ENCODE data around the gene PPP2R5C. TPM values are rescaled to one million over a fixed set of nuclear protein-coding genes. Genes with fewer than 3 reads are reported as not detected.
A peak's percentile ranks its signal among the peaks of the same experiment; 100 is the strongest.

The PPP2R5C gene
- total and polyA plus RNA-seq, 9 of the 15 experiments (the other 6 are each of a cell fraction or from before 2014, with no cell fraction given) = 284 to 617 (median 395) TPM

DNA sequence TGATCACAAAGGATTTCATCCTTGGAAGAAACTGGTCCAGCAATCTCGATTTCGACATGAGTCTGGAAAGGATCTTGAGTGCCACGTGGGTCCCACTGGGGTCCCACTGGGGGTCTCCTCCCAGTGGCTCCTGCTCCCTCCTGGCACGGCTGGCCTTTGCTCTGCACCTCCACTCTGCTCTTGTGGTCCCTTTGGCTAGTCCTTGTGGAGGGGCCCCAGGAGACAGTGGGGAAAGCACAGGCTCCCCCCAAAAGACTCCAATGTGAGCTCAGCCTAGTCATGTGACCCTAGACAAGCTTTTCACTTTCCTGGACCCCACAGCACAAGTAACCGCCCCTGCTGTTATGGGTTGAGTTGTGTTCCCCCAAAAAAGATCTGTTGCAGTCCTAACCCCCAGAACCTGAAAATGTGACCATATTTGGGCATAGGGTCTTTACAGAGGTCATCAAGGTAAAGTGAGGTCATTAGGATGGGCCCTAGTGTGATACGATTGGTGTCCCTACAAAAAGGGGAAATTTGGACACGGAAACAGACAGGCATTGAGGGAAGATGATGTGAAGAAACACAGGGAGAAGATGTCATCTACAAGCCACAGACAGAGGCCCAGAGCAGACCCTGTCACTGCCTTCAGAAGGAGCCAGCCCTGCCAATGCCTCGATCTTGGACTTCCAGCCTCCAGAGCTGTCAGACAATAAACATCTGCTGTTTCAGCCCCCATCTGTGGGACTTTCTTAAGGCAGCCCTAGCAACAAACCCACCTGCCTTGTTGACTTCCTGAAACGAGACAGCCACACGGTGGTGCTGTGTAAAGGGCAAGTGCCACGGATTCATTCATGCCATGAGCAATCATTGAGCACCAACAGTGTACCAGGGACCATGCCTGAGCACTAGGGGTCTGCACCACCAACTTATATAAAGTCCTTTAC, 23.8 kb upstream of the PPP2R5C start:
- DNase-seq (ENCODE audit: extremely low read depth in 1 of 4, low spot score in 3 of 4) = no peak
- no peak for ATAC-seq
- TF ChIP-seq SRF (CRISPR knock-in tag; IDR thresholded peaks at IDR 0.05) = peak in 1 of 2 experiments; percentile 62; a peak in 1 of 4 replicates
- no peak for TF ChIP-seq GATA2 (CRISPR knock-in tag; IDR thresholded peaks at IDR 0.05)
- no peak for TF ChIP-seq ZNF431 (CRISPR knock-in tag; IDR thresholded peaks at IDR 0.05)
- TF ChIP-seq, protein P1, sequence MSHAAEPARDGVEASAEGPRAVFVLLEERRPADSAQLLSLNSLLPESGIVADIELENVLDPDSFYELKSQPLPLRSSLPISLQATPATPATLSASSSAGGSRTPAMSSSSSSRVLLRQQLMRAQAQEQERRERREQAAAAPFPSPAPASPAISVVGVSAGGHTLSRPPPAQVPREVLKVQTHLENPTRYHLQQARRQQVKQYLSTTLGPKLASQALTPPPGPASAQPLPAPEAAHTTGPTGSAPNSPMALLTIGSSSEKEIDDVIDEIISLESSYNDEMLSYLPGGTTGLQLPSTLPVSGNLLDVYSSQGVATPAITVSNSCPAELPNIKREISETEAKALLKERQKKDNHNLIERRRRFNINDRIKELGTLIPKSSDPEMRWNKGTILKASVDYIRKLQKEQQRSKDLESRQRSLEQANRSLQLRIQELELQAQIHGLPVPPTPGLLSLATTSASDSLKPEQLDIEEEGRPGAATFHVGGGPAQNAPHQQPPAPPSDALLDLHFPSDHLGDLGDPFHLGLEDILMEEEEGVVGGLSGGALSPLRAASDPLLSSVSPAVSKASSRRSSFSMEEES (CRISPR knock-in tag; IDR thresholded peaks at IDR 0.05) = peak; percentile 6; the same call in 1 of the 2 replicates
- TF ChIP-seq, protein P2, sequence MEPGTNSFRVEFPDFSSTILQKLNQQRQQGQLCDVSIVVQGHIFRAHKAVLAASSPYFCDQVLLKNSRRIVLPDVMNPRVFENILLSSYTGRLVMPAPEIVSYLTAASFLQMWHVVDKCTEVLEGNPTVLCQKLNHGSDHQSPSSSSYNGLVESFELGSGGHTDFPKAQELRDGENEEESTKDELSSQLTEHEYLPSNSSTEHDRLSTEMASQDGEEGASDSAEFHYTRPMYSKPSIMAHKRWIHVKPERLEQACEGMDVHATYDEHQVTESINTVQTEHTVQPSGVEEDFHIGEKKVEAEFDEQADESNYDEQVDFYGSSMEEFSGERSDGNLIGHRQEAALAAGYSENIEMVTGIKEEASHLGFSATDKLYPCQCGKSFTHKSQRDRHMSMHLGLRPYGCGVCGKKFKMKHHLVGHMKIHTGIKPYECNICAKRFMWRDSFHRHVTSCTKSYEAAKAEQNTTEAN (CRISPR knock-in tag; IDR thresholded peaks at IDR 0.05) = no peak
- TF ChIP-seq TOE1 (IDR thresholded peaks at IDR 0.05; ENCODE audit: borderline replicate concordance) = no peak
- no peak for TF ChIP-seq TOE1 (CRISPR knock-in tag; IDR thresholded peaks at IDR 0.05; ENCODE audit: borderline replicate concordance, low read depth)
- TF ChIP-seq ELK3 (CRISPR knock-in tag; IDR thresholded peaks at IDR 0.05) = no peak
- TF ChIP-seq TSC22D4 (tag; IDR thresholded peaks at IDR 0.05) = no peak
- no peak for TF ChIP-seq MEF2D (tag; conservative IDR thresholded peaks at IDR 0.05; ENCODE audit: low read depth)
- no peak for TF ChIP-seq ZBTB17 (CRISPR knock-in tag; IDR thresholded peaks at IDR 0.05)
- TF ChIP-seq ZNF609 (CRISPR knock-in tag; IDR thresholded peaks at IDR 0.05; ENCODE audit: borderline replicate concordance) = no peak

More for the DNA sequence above, 23.8 kb upstream of the PPP2R5C start:
- H3K79me2 ChIP-seq (ENCODE audit: control insufficient read depth, insufficient read depth, low read length) = no peaks in the 10 kb centered on the region
- in situ Hi-C loops (cut with MboI) (no loop called here), intact Hi-C loops (cut with micrococcal nuclease) (no loop called here)
- no peaks in the 10 kb centered on the region for H4K20me1 ChIP-seq (replicated peaks; ENCODE audit: control insufficient read depth, insufficient read depth, low read length)
- no peak overlapping the region for H3K4me2 ChIP-seq (ENCODE audit: insufficient read depth, low read length)
- no TSS peak for BruUV-seq (replicated peaks)
- ChIA-PET POLR2A (no interaction called here), CTCF (ENCODE audit: low intra/inter-chr PET ratio) (no interaction called here)
- no peaks in the 10 kb centered on the region for H3K9me1 ChIP-seq (ENCODE audit: control insufficient read depth, insufficient read depth, low read length)
- H3K27ac ChIP-seq (ENCODE audit: extremely low read depth, low read depth, low read length) = no peak overlapping the region
- H3K9ac ChIP-seq (ENCODE audit: insufficient read depth in 1 of 2, low read depth in 2 of 2, low read length in 2 of 2) = no peak overlapping the region
- no peaks in the 10 kb centered on the region for H3K36me3 ChIP-seq (ENCODE audit: control insufficient read depth, insufficient read depth, low read length)
- no peak for FAIRE-seq
- WGBS (ENCODE audit: insufficient coverage, low coverage, missing lambda C conversion rate) = 38% methylated on average over 10 of the region's 11 CpGs
- peaks cover 4 to 7% of the 10 kb centered on the region in 2 experiments; a peak in 3 of 5 replicates for H3K4me1 ChIP-seq (replicated peaks in 1 of 2; ENCODE audit: control insufficient read depth in 2 of 2, insufficient read depth in 2 of 2, low read length in 2 of 2)
- peak overlapping the region; percentile 42; the same call in 1 of the 2 replicates for H2AFZ ChIP-seq (ENCODE audit: low read depth, low read length)
- no peak overlapping the region for H3K4me3 ChIP-seq
- peaks cover 11% of the 10 kb centered on the region for H3K9me3 ChIP-seq (replicated peaks; ENCODE audit: control insufficient read depth, insufficient read depth, low read depth, low read length)
- H3K27me3 ChIP-seq (ENCODE audit: control insufficient read depth in 2 of 2, insufficient read depth in 2 of 2, low read length in 2 of 2) = no peaks in the 10 kb centered on the region
